Ectodermal cell (in vitro differentiated cells): ENCODE results near the gene ALDH4A1.
"Not testable (repeated sequence)": the region's sequence is repeated elsewhere in the genome, so short reads cannot be mapped to it uniquely, and the experiment has no call there.

ENCODE experiments used
- H3K27ac ChIP-seq: 2 replicates; pipeline ENCODE4 v1.7.0; 2013; ENCODE audit warnings: mild to moderate bottlenecking, low read depth, low read length; ENCODE audit not compliant: insufficient read depth, poor library complexity, severe bottlenecking
- H3K27me3 ChIP-seq: 2 replicates; pipeline ENCODE4 v1.7.0; 2013; ENCODE audit warnings: mild to moderate bottlenecking, low read length; ENCODE audit not compliant: insufficient read depth, control insufficient read depth, poor library complexity, severe bottlenecking
- H3K36me3 ChIP-seq: one replicate; pipeline ENCODE4 v1.7.0; 2013; ENCODE audit warnings: low read length; ENCODE audit not compliant: control insufficient read depth, insufficient read depth
- H3K4me1 ChIP-seq: one replicate; pipeline ENCODE4 v1.7.0; 2013; ENCODE audit warnings: low read length; ENCODE audit not compliant: control insufficient read depth, insufficient read depth
- H3K4me3 ChIP-seq: 2 replicates; pipeline ENCODE4 v1.7.0; 2013; ENCODE audit warnings: low read depth, low read length, control low read depth; ENCODE audit not compliant: insufficient read depth
- H3K9me3 ChIP-seq: 2 replicates; pipeline ENCODE4 v1.7.0; 2013; ENCODE audit warnings: mild to moderate bottlenecking, low read length, moderate library complexity; ENCODE audit not compliant: control insufficient read depth
- WGBS, 2 experiments: methylation state at CpG; one replicate each; pipeline ENCODE4 v1.1.7; 2013; ENCODE audit warnings: missing lambda C conversion rate in 2 of 2; 5-methylcytosine and 5-hydroxymethylcytosine counted together

ALDH4A1 gene

DNA sequence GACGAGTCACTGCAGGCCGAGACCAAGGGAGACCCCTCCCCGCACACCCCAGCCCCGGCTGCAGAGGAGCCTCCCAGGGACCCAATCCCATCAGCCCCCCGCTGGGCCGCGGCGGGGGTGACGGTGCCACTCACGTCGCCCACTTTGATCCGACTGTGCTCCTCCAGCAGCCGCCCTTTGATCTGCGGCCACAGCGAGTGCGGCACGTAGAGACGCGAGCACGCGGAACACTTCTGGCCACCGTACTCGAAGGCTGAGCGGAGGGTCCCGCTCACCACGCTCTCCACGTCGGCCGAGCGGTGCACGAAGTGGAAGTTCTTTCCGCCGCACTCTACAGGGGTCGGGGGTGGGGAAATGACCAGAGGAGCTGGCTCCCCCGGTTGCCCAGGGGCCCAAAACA lies 25.1 kb downstream of the ALDH4A1 start:
- H3K27me3 ChIP-seq = no peaks in the 10 kb centered on the region
- WGBS, 2 experiments = 89 to 90% methylated on average over 35 of the region's 35 CpGs
- no peaks in the 10 kb centered on the region for H3K9me3 ChIP-seq
- H3K36me3 ChIP-seq = no peaks in the 10 kb centered on the region
- H3K4me3 ChIP-seq = no peak overlapping the region
- H3K4me1 ChIP-seq = peaks cover 8% of the 10 kb centered on the region
- no peak overlapping the region for H3K27ac ChIP-seq

DNA sequence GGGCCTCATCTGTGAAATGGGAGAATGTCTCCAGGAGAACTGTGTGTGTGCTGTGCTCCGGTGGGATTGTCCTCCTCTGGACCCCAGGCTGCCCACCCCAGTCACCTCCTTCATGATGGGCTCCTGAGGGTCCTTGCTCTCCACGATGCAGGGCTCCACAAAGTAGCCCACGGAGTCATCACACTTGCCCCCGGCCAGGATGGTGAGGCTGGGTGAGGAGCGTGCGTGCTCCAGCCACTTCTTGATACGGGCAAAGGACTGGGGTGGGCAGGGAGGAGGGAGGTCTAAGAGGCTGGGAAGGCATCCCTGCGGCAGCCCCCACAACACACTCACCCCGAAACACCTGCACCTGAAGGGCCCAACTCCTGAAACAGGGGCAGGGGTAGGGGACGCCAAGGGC lies 26.1 kb downstream of the ALDH4A1 start:
- H3K4me1 ChIP-seq = peaks cover 8% of the 10 kb centered on the region
- WGBS, 2 experiments = 96% methylated on average over 10 of the region's 10 CpGs
- no peak overlapping the region for H3K27ac ChIP-seq
- no peaks in the 10 kb centered on the region for H3K9me3 ChIP-seq
- no peaks in the 10 kb centered on the region for H3K36me3 ChIP-seq
- H3K4me3 ChIP-seq = no peak overlapping the region
- no peaks in the 10 kb centered on the region for H3K27me3 ChIP-seq

DNA sequence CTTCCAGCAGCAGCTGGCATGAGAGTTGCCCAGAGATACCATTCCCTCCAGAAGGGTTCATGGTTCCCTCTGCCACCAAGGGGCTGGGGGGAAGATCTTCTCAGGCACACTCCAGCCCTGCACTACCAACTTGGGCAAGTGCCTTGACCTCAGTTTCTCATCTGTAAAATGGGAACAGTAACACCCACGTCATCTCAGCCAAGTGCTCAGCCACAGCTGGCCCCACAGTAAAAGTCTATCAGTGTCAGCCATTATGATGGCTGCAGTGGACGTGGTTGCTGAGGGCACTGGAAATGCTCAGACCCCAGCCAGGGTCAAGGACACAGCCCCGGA lies 26.6 kb downstream of the ALDH4A1 start:
- no peak overlapping the region for H3K27ac ChIP-seq
- no peaks in the 10 kb centered on the region for H3K27me3 ChIP-seq
- no peaks in the 10 kb centered on the region for H3K9me3 ChIP-seq
- 88 to 92% methylated on average over 3 of the region's 3 CpGs for WGBS, 2 experiments
- no peak overlapping the region for H3K4me3 ChIP-seq
- no peaks in the 10 kb centered on the region for H3K36me3 ChIP-seq
- peaks cover 8% of the 10 kb centered on the region for H3K4me1 ChIP-seq

DNA sequence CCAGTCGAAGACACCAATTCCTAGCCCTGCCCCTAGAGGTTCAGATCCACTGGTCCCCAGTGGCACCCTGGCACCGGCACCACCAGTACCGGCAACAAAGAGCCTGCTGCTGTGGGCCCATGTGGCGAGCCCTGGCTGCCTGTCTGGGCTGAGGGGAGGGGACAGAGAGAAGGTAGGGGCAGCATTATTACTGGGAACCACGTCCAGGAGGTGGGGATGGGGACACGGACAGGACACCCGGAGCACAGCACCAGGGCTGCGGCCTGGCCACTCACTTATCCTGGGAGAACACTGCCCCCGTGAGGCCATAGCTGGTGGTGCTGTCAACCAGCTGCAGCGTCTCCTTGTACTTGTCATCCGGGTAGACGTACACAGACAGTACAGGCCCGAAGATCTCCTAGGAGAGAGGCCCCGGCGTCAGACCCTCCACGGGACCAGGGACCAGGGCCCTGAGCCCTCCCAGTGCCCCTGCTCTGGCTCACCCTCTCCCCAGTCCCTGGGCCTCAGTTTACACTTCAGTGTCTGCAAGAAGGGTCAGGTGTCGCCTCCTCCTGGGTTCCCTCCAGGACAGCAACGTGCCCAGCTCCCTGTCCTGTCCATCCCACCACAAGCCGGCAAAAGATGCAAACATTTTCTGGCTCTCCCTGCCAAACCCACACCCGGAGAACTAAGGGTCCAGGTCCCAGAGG lies 27.1 kb downstream of the ALDH4A1 start:
- Histone ChIP-seq H3K9me3 (no peaks in the 10 kb centered on the region), H3K36me3 (no peaks in the 10 kb centered on the region), H3K27ac (no peak overlapping the region), H3K4me3 (no peak overlapping the region), H3K27me3 (no peaks in the 10 kb centered on the region), H3K4me1 (peaks cover 8% of the 10 kb centered on the region)
- WGBS, 2 experiments = 53 to 54% methylated on average over 20 of the region's 20 CpGs

DNA sequence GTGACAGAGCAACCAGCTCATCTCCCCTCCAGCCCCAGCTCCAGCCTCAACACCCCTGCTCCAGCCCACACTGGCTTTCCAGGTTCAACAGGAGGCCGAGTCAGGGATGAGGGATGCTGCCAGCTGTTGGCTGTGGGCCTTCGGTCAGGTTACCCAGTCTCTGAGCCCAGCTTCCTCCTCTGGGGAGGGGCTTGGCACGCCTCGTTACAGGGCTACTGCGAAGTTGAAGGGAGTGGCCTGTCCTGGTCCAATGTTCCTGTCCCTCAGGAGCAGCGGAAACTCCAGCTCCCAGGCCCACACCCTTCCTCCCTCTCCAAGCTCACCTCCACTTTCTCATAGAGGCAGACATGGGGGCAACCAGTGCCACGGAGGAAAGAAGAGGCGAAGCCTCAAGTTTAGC lies 27.8 kb downstream of the ALDH4A1 start:
- Histone ChIP-seq H3K4me3 (no peak overlapping the region), H3K4me1 (peaks cover 3% of the 10 kb centered on the region), H3K36me3 (no peaks in the 10 kb centered on the region), H3K9me3 (no peaks in the 10 kb centered on the region), H3K27me3 (no peaks in the 10 kb centered on the region), H3K27ac (no peak overlapping the region)
- 90 to 97% methylated on average over 8 of the region's 8 CpGs for WGBS, 2 experiments

DNA sequence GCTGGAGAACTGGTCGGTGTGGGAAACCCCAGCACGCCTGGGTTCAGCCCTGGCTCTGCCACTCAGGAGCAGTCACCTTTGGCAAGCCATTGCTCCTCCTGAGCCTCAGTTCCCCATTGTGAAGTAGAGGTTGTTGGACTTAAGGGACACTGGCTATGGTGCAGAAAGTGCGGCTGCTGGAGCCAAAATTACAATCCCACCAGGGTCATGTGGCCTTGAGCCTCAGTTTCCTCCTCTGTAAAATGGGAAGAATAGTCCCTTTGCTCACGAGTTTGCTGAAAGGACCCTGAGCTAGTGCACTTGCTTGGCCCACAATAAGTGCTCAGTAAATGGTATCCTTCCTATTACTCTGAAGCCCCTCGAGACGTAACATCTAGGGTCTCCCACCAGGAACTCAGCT lies 28.3 kb downstream of the ALDH4A1 start:
- Histone ChIP-seq H3K27me3 (no peaks in the 10 kb centered on the region), H3K36me3 (no peaks in the 10 kb centered on the region), H3K27ac (no peak overlapping the region), H3K4me3 (no peak overlapping the region), H3K4me1 (no peaks in the 10 kb centered on the region), H3K9me3 (no peaks in the 10 kb centered on the region)
- WGBS, 2 experiments = 90 to 92% methylated on average over 6 of the region's 6 CpGs

GRCh38 chr1:18872071-18872611 lies 30.2 kb downstream of the ALDH4A1 start:
- no peak overlapping the region for H3K27ac ChIP-seq
- 86 to 89% methylated on average over 8 of the region's 8 CpGs for WGBS, 2 experiments
- no peak overlapping the region for H3K4me3 ChIP-seq
- no peaks in the 10 kb centered on the region for H3K4me1 ChIP-seq
- no peaks in the 10 kb centered on the region for H3K36me3 ChIP-seq
- no peaks in the 10 kb centered on the region for H3K27me3 ChIP-seq
- no peaks in the 10 kb centered on the region for H3K9me3 ChIP-seq

GRCh38 chr1:18871401-18872070 lies 30.8 kb downstream of the ALDH4A1 start:
- Histone ChIP-seq H3K9me3 (no peaks in the 10 kb centered on the region), H3K36me3 (no peaks in the 10 kb centered on the region), H3K4me3 (no peak overlapping the region), H3K4me1 (no peaks in the 10 kb centered on the region), H3K27me3 (no peaks in the 10 kb centered on the region), H3K27ac (no peak overlapping the region)
- 92 to 93% methylated on average over 7 of the region's 7 CpGs for WGBS, 2 experiments

- H3K4me1 ChIP-seq = no peaks in the 10 kb centered on the region
- WGBS, 2 experiments = 94 to 95% methylated on average over 10 of the region's 10 CpGs
- no peaks in the 10 kb centered on the region for H3K36me3 ChIP-seq
- no peak overlapping the region for H3K27ac ChIP-seq
- H3K4me3 ChIP-seq = no peak overlapping the region
- H3K27me3 ChIP-seq = no peaks in the 10 kb centered on the region
- H3K9me3 ChIP-seq = no peaks in the 10 kb centered on the region
Measured at GRCh38 chr1:18870957-18871356, 31.4 kb downstream of the ALDH4A1 start.

DNA sequence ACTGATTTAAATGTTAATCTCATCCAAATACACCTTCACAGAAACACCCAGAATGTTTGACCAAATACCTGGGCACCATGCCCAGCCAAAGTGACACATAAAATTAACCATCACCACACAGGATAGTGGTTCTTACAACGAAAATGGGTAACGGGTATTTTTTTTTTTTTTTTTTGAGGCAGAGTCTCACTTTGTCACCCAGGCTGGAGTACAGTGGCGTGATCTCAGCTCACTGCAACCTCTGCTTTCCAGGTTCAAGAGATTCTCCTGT lies 31.8 kb downstream of the ALDH4A1 start:
- H3K36me3 ChIP-seq, H3K9me3 ChIP-seq, H3K4me1 ChIP-seq, H3K4me3 ChIP-seq, H3K27me3 ChIP-seq, H3K27ac ChIP-seq: not testable (repeated sequence)
- 92 to 96% methylated on average over 3 of the region's 3 CpGs for WGBS, 2 experiments
